Common myeloid progenitor, CD34-positive (primary cell): ENCODE results near the gene MYBPC3.

Experiments
- CTCF ChIA-PET: fragments of 350-600 bp; sonication (Branson Sonifier 250); formaldehyde crosslinking; loops from one replicate; lab custom pipeline; 2021; ENCODE audit warnings: antibody characterized with exemption; lab: Charles Lee
- POLR2A ChIA-PET: fragments of 350-600 bp; sonication (Branson Sonifier 250); formaldehyde crosslinking; loops from one replicate; lab custom pipeline; 2021; ENCODE audit warnings: antibody characterized with exemption; lab: Charles Lee
- DNase-seq, 3 donors: peaks; one replicate each; pipeline versions ENCODE4 v3.0.0 to v3.0.0-alpha.2; 2013
- H3K27ac ChIP-seq, 2 experiments: 1 replicate in 1 of 2; 2 replicates in 1 of 2; pipeline ENCODE4 v1.7.0; 2013; ENCODE audit warnings: inconsistent platforms in 2 of 2, low read length in 2 of 2, mild to moderate bottlenecking in 2 of 2, low read depth in 1 of 2, moderate library complexity in 1 of 2; ENCODE audit not compliant: severe bottlenecking in 2 of 2, insufficient read depth in 1 of 2, poor library complexity in 1 of 2
- H3K27me3 ChIP-seq, 5 experiments: replicated peaks in 2 of 5; 1 replicate in 3 of 5; 2 replicates in 2 of 5; pipeline versions ENCODE4 v1.6.1 to v1.7.0; 2013; ENCODE audit warnings: low read length in 4 of 5, mild to moderate bottlenecking in 2 of 5, moderate library complexity in 2 of 5, inconsistent platforms in 1 of 5; ENCODE audit not compliant: insufficient read depth in 5 of 5, control insufficient read depth in 4 of 5
- H3K36me3 ChIP-seq, 4 experiments: 1 replicate in 2 of 4; 2 replicates in 2 of 4; pipeline versions ENCODE4 v1.6.1 to v1.7.0; 2013; ENCODE audit warnings: low read length in 3 of 4, control low read depth in 1 of 4, mild to moderate bottlenecking in 1 of 4; ENCODE audit not compliant: control insufficient read depth in 4 of 4, insufficient read depth in 4 of 4
- H3K4me1 ChIP-seq, 4 experiments: 1 replicate in 3 of 4; 2 replicates in 1 of 4; pipeline versions ENCODE4 v1.6.1 to v1.7.1; 2013; ENCODE audit warnings: low read length in 3 of 4, mild to moderate bottlenecking in 3 of 4, control low read depth in 1 of 4, inconsistent platforms in 1 of 4, moderate library complexity in 1 of 4; ENCODE audit not compliant: control insufficient read depth in 4 of 4, insufficient read depth in 4 of 4; ENCODE audit errors: control extremely low read depth in 1 of 4
- H3K4me3 ChIP-seq, 7 experiments: 1 replicate in 4 of 7; 2 replicates in 3 of 7; pipeline versions ENCODE4 v1.5.1 to v1.7.0; 2013; ENCODE audit warnings: mild to moderate bottlenecking in 7 of 7, low read length in 6 of 7, moderate library complexity in 6 of 7, inconsistent platforms in 2 of 7, low read depth in 2 of 7, control low read depth in 1 of 7; ENCODE audit not compliant: insufficient read depth in 4 of 7, control insufficient read depth in 1 of 7; ENCODE audit errors: extremely low read depth in 1 of 7
- H3K9me3 ChIP-seq, 5 experiments: 1 replicate in 4 of 5; 2 replicates in 1 of 5; pipeline versions ENCODE4 v1.6.1 to v1.7.1; 2013; ENCODE audit warnings: low read length in 4 of 5, mild to moderate bottlenecking in 2 of 5, inconsistent platforms in 1 of 5, low read depth in 1 of 5, moderate library complexity in 1 of 5; ENCODE audit not compliant: control insufficient read depth in 4 of 5, insufficient read depth in 2 of 5; ENCODE audit errors: control extremely low read depth in 1 of 5
- WGBS: methylation state at CpG from one replicate; pipeline ENCODE4 v1.1.5; 2013; ENCODE audit not compliant: insufficient coverage; 5-methylcytosine and 5-hydroxymethylcytosine counted together

MYBPC3 gene

GRCh38 chr11:47375020-47375419 is 22.5 kb upstream of the MYBPC3 start:
- no peaks in the 10 kb centered on the region for H3K27me3 ChIP-seq
- peak overlapping the region in 1 of 2 experiments; percentile 95 for H3K27ac ChIP-seq
- 59% methylated on average over 8 of the region's 8 CpGs for WGBS
- H3K4me3 ChIP-seq: peak overlapping the region in 4 of 7 experiments; percentile 25 to 78 (median 34)
- H3K4me1 ChIP-seq: peaks cover 3 to 61% (median 56%) of the 10 kb centered on the region in 4 experiments
- ChIA-PET POLR2A (interaction anchor here (0.6 to 1.8 kb wide), 2 partner anchors 37 to 393 kb away, joined by 3 to 7 read pairs; no protein-coding TSS in a partner anchor), CTCF (interaction anchor here (0.9 to 9.4 kb wide), 10 partner anchors 12 to 155 kb away, joined by 3 to 217 read pairs (median 5); partner anchors contain the start of genes ACP2 and SLC39A13)
- peaks cover 9 to 44% (median 32%) of the 10 kb centered on the region in 4 experiments for H3K36me3 ChIP-seq
- DNase-seq: no peak
- H3K9me3 ChIP-seq: no peaks in the 10 kb centered on the region

GRCh38 chr11:47374720-47375019 is 22.2 kb upstream of the MYBPC3 start:
- WGBS: 72% methylated on average over 5 of the region's 5 CpGs
- H3K4me1 ChIP-seq: peaks cover 3 to 61% (median 56%) of the 10 kb centered on the region in 4 experiments
- peaks cover 11 to 47% (median 34%) of the 10 kb centered on the region in 4 experiments for H3K36me3 ChIP-seq
- ChIA-PET POLR2A (interaction anchor here (1.0 to 1.8 kb wide), 2 partner anchors 26 to 37 kb away, joined by 5 to 7 read pairs; no protein-coding TSS in a partner anchor), CTCF (interaction anchor here (0.9 to 9.4 kb wide), 17 partner anchors 9 to 155 kb away, joined by 3 to 217 read pairs (median 5); partner anchors contain the start of genes ACP2 and SLC39A13)
- DNase-seq: no peak
- peak overlapping the region in 4 of 7 experiments; percentile 28 to 78 (median 36) for H3K4me3 ChIP-seq
- H3K9me3 ChIP-seq: no peaks in the 10 kb centered on the region
- peak overlapping the region in 1 of 2 experiments; percentile 55 for H3K27ac ChIP-seq
- no peaks in the 10 kb centered on the region for H3K27me3 ChIP-seq

GRCh38 chr11:47373876-47374719 is 21.6 kb upstream of the MYBPC3 start:
- Histone ChIP-seq H3K27ac (peak overlapping the region in 1 of 2 experiments; percentile 46), H3K4me3 (peak overlapping the region in 3 of 7 experiments; percentile 11 to 78 (median 38)), H3K4me1 (peaks cover 3 to 56% (median 51%) of the 10 kb centered on the region in 4 experiments), H3K27me3 (no peaks in the 10 kb centered on the region), H3K36me3 (peaks cover 12 to 52% (median 34%) of the 10 kb centered on the region in 4 experiments), H3K9me3 (no peaks in the 10 kb centered on the region)
- peak; percentile 76 to 77 (median 76) for DNase-seq
- ChIA-PET POLR2A (interaction anchor here (1.0 to 1.8 kb wide), 4 partner anchors 14 to 38 kb away, joined by 3 to 7 read pairs (median 6); no protein-coding TSS in a partner anchor), CTCF (interaction anchor here (0.9 to 9.4 kb wide), 17 partner anchors 10 to 154 kb away, joined by 3 to 217 read pairs (median 5); partner anchors contain the start of genes ACP2 and SLC39A13)
- 60% methylated on average over 17 of the region's 19 CpGs for WGBS

GRCh38 chr11:47372422-47372821 is 19.9 kb upstream of the MYBPC3 start:
- peaks cover 3 to 40% (median 40%) of the 10 kb centered on the region in 4 experiments for H3K4me1 ChIP-seq
- no peak for DNase-seq
- ChIA-PET POLR2A (interaction anchor here (1.6 to 1.7 kb wide), 2 partner anchors 13 to 22 kb away, joined by 3 to 8 read pairs; no protein-coding TSS in a partner anchor), CTCF (interaction anchor here (1.3 to 9.4 kb wide), 4 partner anchors 10 to 51 kb away, joined by 4 to 217 read pairs (median 64); partner anchors contain the start of gene SLC39A13)
- H3K9me3 ChIP-seq: no peaks in the 10 kb centered on the region
- H3K36me3 ChIP-seq: peaks cover 14 to 65% (median 42%) of the 10 kb centered on the region in 4 experiments
- 83% methylated on average over 3 of the region's 7 CpGs for WGBS
- no peaks in the 10 kb centered on the region for H3K27me3 ChIP-seq
- H3K27ac ChIP-seq: no peak overlapping the region
- no peak overlapping the region for H3K4me3 ChIP-seq

- no peak overlapping the region for H3K27ac ChIP-seq
- no peak overlapping the region for H3K4me3 ChIP-seq
- H3K4me1 ChIP-seq: peaks cover 0 to 13% (median 13%) of the 10 kb centered on the region in 4 experiments
- no peaks in the 10 kb centered on the region for H3K9me3 ChIP-seq
- H3K27me3 ChIP-seq: no peaks in the 10 kb centered on the region
- POLR2A ChIA-PET: interaction anchor here (1.1 kb wide), 1 partner anchor 9 kb away, joined by 3 read pairs; the partner anchor contains the start of gene SPI1
- 100% methylated on average over 1 of the region's 3 CpGs for WGBS
- peaks cover 18 to 74% (median 44%) of the 10 kb centered on the region in 4 experiments for H3K36me3 ChIP-seq
- DNase-seq: no peak
- CTCF ChIA-PET: interaction anchor here (0.6 to 9.4 kb wide), 6 partner anchors 8 to 44 kb away, joined by 3 to 217 read pairs (median 4); partner anchors contain the start of genes SLC39A13 and SPI1
Measured at GRCh38 chr11:47369676-47370075, 17.2 kb upstream of the MYBPC3 start.

GRCh38 chr11:47366020-47366490 is 13.6 kb upstream of the MYBPC3 start:
- DNase-seq: no peak
- ChIA-PET CTCF (interaction anchor here (9.4 kb wide), 1 partner anchor 40 kb away, joined by 217 read pairs; the partner anchor contains the start of gene SLC39A13), POLR2A (no interaction called here)
- H3K27me3 ChIP-seq: no peaks in the 10 kb centered on the region
- H3K36me3 ChIP-seq: peaks cover 14 to 58% (median 27%) of the 10 kb centered on the region in 4 experiments
- no peaks in the 10 kb centered on the region for H3K9me3 ChIP-seq
- peaks cover 4 to 15% (median 13%) of the 10 kb centered on the region in 4 experiments for H3K4me1 ChIP-seq
- H3K4me3 ChIP-seq: no peak overlapping the region
- WGBS: no CpG with 5 or more reads among the region's 1 CpG
- no peak overlapping the region for H3K27ac ChIP-seq
